PC-3 (cell line): ENCODE results near the gene HES7. TPM values are rescaled to one million over a fixed set of nuclear protein-coding genes. Genes with fewer than 3 reads are reported as not detected.

ENCODE experiments used
- ATAC-seq: fragments of 200-7000 bp; cut with Tn5 transposase; 2 replicates; pipeline ENCODE4 v1.9.1; 2020; ENCODE audit warnings: mild to moderate bottlenecking, moderate library complexity
- BruUV-seq: library from RNA; stranded (reverse); fragments of 400-500 nt; replicated peaks from 2 replicates; lab custom pipeline; 2021; lab: Mats Ljungman, UMichigan
- CTCF ChIA-PET: fragments of 300-600 bp; sonication (Branson Sonifier 250); formaldehyde crosslinking; loops from one replicate; lab custom pipeline; 2022; ENCODE audit warnings: antibody characterized with exemption; lab: Charles Lee
- POLR2A ChIA-PET: fragments of 300-600 bp; sonication (Branson Sonifier 250); formaldehyde crosslinking; loops from one replicate; lab custom pipeline; 2022; ENCODE audit warnings: antibody characterized with exemption; ENCODE audit not compliant: unreplicated experiment; lab: Charles Lee
- DNase-seq: peaks from one replicate; pipeline ENCODE4 v3.0.0-alpha.2; 2015
- H2AFZ ChIP-seq: fragments of 300-600 bp; sonication (generic); 2 replicates; pipeline ENCODE4 v1.6.0; 2016; ENCODE audit warnings: antibody characterized with exemption, low read length
- H3F3A ChIP-seq: fragments of 300-600 bp; sonication (generic); one replicate; pipeline ENCODE4 v1.6.0; 2017; ENCODE audit warnings: antibody characterized with exemption, low read length, control low read depth, mild to moderate bottlenecking; ENCODE audit not compliant: unreplicated experiment
- H3K27ac ChIP-seq: fragments of 300-600 bp; sonication (generic); 2 replicates; pipeline ENCODE4 v1.5.1; 2016; ENCODE audit warnings: mild to moderate bottlenecking, low read length
- H3K27me3 ChIP-seq: fragments of 300-600 bp; sonication (generic); 2 replicates; pipeline ENCODE4 v1.6.1; 2016; ENCODE audit warnings: low read length, mixed read lengths
- H3K36me3 ChIP-seq: fragments of 300-600 bp; sonication (generic); 2 replicates; pipeline ENCODE4 v1.6.1; 2016; ENCODE audit warnings: low read depth, mixed run types, low read length, mixed read lengths
- H3K4me1 ChIP-seq: fragments of 300-600 bp; sonication (generic); 2 replicates; pipeline ENCODE4 v1.5.1; 2016; ENCODE audit warnings: low read length; ENCODE audit not compliant: insufficient read depth
- H3K4me2 ChIP-seq: fragments of 300-600 bp; sonication (generic); 2 replicates; pipeline ENCODE4 v1.6.0; 2016; ENCODE audit warnings: low read length
- H3K4me3 ChIP-seq: fragments of 300-600 bp; sonication (generic); 2 replicates; pipeline ENCODE4 v1.5.1; 2016; ENCODE audit warnings: mild to moderate bottlenecking, low read length, mixed read lengths
- H3K79me2 ChIP-seq: fragments of 300-600 bp; sonication (generic); 2 replicates; pipeline ENCODE4 v1.6.1; 2017; ENCODE audit warnings: low read length, mixed read lengths
- H3K9ac ChIP-seq: fragments of 300-600 bp; sonication (generic); 2 replicates; pipeline ENCODE4 v1.6.0; 2016; ENCODE audit warnings: mild to moderate bottlenecking, low read length
- H3K9me2 ChIP-seq: fragments of 300-600 bp; sonication (generic); replicated peaks from 2 replicates; pipeline ENCODE4 v1.6.1; 2016; ENCODE audit warnings: mixed run types, low read length, mixed read lengths
- H3K9me3 ChIP-seq: fragments of 300-600 bp; sonication (generic); 2 replicates; pipeline ENCODE4 v1.6.1; 2016; ENCODE audit warnings: low read length, mixed read lengths
- H4K20me1 ChIP-seq: fragments of 300-600 bp; sonication (generic); 2 replicates; pipeline ENCODE4 v1.6.1; 2016; ENCODE audit warnings: low read length, mixed read lengths
- EZH2 ChIP-seq: fragments of 300-600 bp; sonication (generic); IDR thresholded peaks from one replicate; pipeline ENCODE4 v1.6.1; 2017; ENCODE audit warnings: antibody characterized with exemption, mild to moderate bottlenecking, low read length; ENCODE audit not compliant: unreplicated experiment
- EZH2phosphoT487 ChIP-seq: fragments of 300-600 bp; sonication (generic); IDR thresholded peaks from 2 replicates; pipeline ENCODE4 v1.6.1; 2018; ENCODE audit warnings: mild to moderate bottlenecking, antibody characterized with exemption, low read length, borderline replicate concordance
- intact Hi-C: fragments of 100-400 bp; cut with micrococcal nuclease; formaldehyde crosslinking; loops from 2 replicates; pipeline ENCODE4 v1.9.0; 2023
- total RNA-seq: library from RNA; depleted of rRNA; stranded (reverse); fragments of >200 nt; gene quantifications from 2 replicates; pipeline ENCODE4 v1.2.3, GENCODE V29; 2014
- TF ChIP-seq, protein P1 (sequence below): fragments of 300-600 bp; sonication (generic); conservative IDR thresholded peaks from 2 replicates; pipeline ENCODE4 v1.5.1; 2017; ENCODE audit warnings: antibody characterized with exemption, low read depth, mild to moderate bottlenecking, low read length

The HES7 gene
- total RNA-seq, 1 experiment from 2014 or later: not detected

DNA sequence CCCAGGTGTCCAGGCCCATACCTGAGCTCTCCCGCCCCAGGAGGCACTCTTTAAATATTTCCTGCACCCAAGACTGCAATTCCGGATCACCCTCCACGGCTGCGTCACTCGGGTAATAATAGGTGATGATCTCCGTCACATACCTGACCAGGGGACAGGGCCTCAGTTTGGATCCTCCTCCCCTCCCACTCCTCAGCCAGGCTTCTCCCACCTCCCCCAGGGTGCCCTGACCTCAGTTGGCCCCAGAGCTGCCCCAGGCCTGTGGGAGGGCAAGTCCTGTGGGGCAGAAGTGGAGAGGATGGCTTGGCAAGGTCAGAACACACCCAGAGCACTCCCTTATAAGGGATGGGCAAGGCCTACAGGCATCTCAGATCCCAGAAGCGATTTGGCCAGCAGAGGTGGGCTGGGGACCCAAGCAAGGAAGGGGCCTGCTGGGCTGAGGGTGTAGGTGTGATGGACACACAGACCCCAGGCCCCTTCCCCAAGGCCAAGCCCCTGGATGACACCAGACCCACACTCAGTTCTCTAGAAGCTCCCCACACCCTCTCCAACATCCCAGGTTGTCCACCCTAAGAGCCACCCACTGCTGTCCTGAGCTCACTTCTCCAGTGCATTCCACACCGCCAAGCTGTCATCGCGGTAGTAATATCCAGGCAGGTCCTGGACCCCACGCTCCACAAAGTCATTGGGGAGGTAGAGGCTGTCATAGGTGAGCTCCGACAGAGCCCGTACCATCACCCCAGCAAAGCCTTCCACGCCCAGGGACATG is 48.1 kb downstream of the HES7 start:
- peaks cover 10% of the 10 kb centered on the region; the same call in 1 of the 2 replicates for H3K4me1 ChIP-seq
- BruUV-seq: no TSS peak
- no peak overlapping the region for H3K4me2 ChIP-seq
- H3K4me3 ChIP-seq: no peak overlapping the region
- TF ChIP-seq, protein P1, sequence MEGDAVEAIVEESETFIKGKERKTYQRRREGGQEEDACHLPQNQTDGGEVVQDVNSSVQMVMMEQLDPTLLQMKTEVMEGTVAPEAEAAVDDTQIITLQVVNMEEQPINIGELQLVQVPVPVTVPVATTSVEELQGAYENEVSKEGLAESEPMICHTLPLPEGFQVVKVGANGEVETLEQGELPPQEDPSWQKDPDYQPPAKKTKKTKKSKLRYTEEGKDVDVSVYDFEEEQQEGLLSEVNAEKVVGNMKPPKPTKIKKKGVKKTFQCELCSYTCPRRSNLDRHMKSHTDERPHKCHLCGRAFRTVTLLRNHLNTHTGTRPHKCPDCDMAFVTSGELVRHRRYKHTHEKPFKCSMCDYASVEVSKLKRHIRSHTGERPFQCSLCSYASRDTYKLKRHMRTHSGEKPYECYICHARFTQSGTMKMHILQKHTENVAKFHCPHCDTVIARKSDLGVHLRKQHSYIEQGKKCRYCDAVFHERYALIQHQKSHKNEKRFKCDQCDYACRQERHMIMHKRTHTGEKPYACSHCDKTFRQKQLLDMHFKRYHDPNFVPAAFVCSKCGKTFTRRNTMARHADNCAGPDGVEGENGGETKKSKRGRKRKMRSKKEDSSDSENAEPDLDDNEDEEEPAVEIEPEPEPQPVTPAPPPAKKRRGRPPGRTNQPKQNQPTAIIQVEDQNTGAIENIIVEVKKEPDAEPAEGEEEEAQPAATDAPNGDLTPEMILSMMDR: no peak
- TF ChIP-seq EZH2: no peak
- no peak for TF ChIP-seq EZH2phosphoT487
- no peak overlapping the region for H2AFZ ChIP-seq
- intact Hi-C loops: no loop called here
- H3F3A ChIP-seq: no peaks in the 10 kb centered on the region
- peaks cover 30% of the 10 kb centered on the region for H3K27me3 ChIP-seq
- no peaks in the 10 kb centered on the region for H4K20me1 ChIP-seq
- ATAC-seq (no peak), DNase-seq (no peak)
- ChIA-PET POLR2A (no interaction called here), CTCF (no interaction called here)
- H3K9me3 ChIP-seq: no peaks in the 10 kb centered on the region
- H3K9ac ChIP-seq: no peak overlapping the region
- H3K36me3 ChIP-seq: no peaks in the 10 kb centered on the region
- no peak overlapping the region for H3K27ac ChIP-seq
- H3K9me2 ChIP-seq: no peaks in the 10 kb centered on the region
- H3K79me2 ChIP-seq: no peaks in the 10 kb centered on the region

DNA sequence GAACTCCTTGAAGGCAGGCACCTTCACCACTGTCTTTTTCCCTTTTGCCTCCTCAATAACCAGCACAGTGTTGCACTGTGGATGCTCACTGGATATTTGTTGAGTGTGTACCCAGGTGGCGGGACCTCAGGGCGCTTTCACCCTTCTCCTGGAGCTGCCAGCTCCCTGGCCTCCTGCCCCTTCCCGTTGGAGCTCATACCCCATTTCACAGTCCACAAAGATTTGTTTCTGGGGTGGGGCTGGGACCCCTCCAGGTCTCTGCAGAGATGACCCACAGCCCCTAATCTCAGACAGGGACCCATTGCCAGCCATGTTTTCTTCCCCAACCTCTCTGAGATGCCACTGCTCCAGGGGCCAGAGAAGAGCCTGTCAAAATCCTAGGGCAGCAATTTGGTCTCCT is 48.8 kb downstream of the HES7 start:
- no peak for ATAC-seq
- TF ChIP-seq EZH2phosphoT487: no peak
- intact Hi-C loops: no loop called here

DNA sequence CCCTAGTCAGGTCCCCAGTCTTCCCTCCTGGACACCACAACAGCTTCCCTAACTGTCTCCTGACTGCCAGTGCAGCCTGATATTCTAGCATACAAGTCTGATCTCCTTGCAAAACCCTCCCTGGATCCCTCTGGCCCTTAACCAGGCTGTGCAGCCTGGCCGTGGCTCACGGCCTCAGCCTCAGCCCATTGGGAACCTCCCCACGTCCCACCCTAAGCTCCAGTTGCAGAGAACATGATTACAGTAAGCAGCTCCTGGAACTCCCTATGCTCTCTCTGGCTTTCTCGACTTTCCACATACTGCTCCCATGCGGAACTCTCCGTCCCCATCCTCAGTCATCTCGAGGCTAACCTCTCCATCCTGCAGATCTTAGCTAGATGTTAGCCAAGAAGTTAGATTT is 49.4 kb downstream of the HES7 start:
- Histone ChIP-seq H3K4me2 (no peak overlapping the region), H3K4me1 (peaks cover 4% of the 10 kb centered on the region; the same call in 1 of the 2 replicates), H3K4me3 (no peak overlapping the region), H4K20me1 (no peaks in the 10 kb centered on the region), H3F3A (no peaks in the 10 kb centered on the region), H3K9ac (no peak overlapping the region), H3K27me3 (peaks cover 30% of the 10 kb centered on the region), H3K79me2 (no peaks in the 10 kb centered on the region), H3K27ac (no peak overlapping the region), H3K9me2 (no peaks in the 10 kb centered on the region), H2AFZ (no peak overlapping the region), H3K9me3 (no peaks in the 10 kb centered on the region), H3K36me3 (no peaks in the 10 kb centered on the region)
- no peak for ATAC-seq
- no TSS peak for BruUV-seq
- intact Hi-C loops: no loop called here
- POLR2A ChIA-PET: no interaction called here
- no peak for DNase-seq
- TF ChIP-seq EZH2phosphoT487 (no peak), EZH2 (no peak)
- TF ChIP-seq, protein P1: no peak
- CTCF ChIA-PET: interaction anchor here (0.7 to 2.0 kb wide), 4 partner anchors 12 to 264 kb away, joined by 4 to 12 read pairs (median 7); no protein-coding TSS in a partner anchor

More for the DNA sequence above, 48.8 kb downstream of the HES7 start:
- no peak overlapping the region for H3K27ac ChIP-seq
- POLR2A ChIA-PET: no interaction called here
- H3K79me2 ChIP-seq: no peaks in the 10 kb centered on the region
- H3K9me3 ChIP-seq: no peaks in the 10 kb centered on the region
- no peak overlapping the region for H3K4me3 ChIP-seq
- no peak overlapping the region for H3K9ac ChIP-seq
- H4K20me1 ChIP-seq: no peaks in the 10 kb centered on the region
- peaks cover 5% of the 10 kb centered on the region; the same call in 1 of the 2 replicates for H3K4me1 ChIP-seq
- H3K4me2 ChIP-seq: no peak overlapping the region
- BruUV-seq: no TSS peak
- no peaks in the 10 kb centered on the region for H3F3A ChIP-seq
- CTCF ChIA-PET: interaction anchor here (1.9 to 2.0 kb wide), 2 partner anchors 12 to 15 kb away, joined by 4 to 12 read pairs; no protein-coding TSS in a partner anchor
- DNase-seq: no peak
- H2AFZ ChIP-seq: no peak overlapping the region
- peaks cover 30% of the 10 kb centered on the region for H3K27me3 ChIP-seq
- H3K9me2 ChIP-seq: no peaks in the 10 kb centered on the region
- H3K36me3 ChIP-seq: no peaks in the 10 kb centered on the region
